ENCODE results near the gene RPS27. TPM values are rescaled to one million over a fixed set of nuclear protein-coding genes. Genes with fewer than 3 reads are reported as not detected.
A peak's percentile ranks its signal among the peaks of the same experiment; 100 is the strongest.
"Not testable (repeated sequence)": the region's sequence is repeated elsewhere in the genome, so short reads cannot be mapped to it uniquely, and the experiment has no call there.

Gene RPS27
- polyA plus RNA-seq, 2 donors, result 5,298 to 9,661 TPM

GRCh38 chr1:153968408-153968807, 22.2 kb upstream of the RPS27 start:
- H3K4me1 ChIP-seq (ENCODE audit: control insufficient read depth in 2 of 2, insufficient read depth in 2 of 2, low read length in 1 of 2), result peaks cover 0 to 4% of the 10 kb centered on the region in 2 donors
- peaks cover 0 to 3% of the 10 kb centered on the region in 2 donors for H3K36me3 ChIP-seq (ENCODE audit: control insufficient read depth in 2 of 2, insufficient read depth in 2 of 2, low read length in 1 of 2)
- no peaks in the 10 kb centered on the region for H3K27me3 ChIP-seq (ENCODE audit: control insufficient read depth in 1 of 2, insufficient read depth in 2 of 2, low read length in 2 of 2)
- H3K9me3 ChIP-seq (ENCODE audit: control insufficient read depth in 2 of 2, insufficient read depth in 1 of 2, low read depth in 1 of 2, low read length in 1 of 2), result no peaks in the 10 kb centered on the region
- H3K27ac ChIP-seq (ENCODE audit: low read depth in 2 of 2, low read length in 1 of 2), result peak overlapping the region; percentile 95 to 96
- H3K4me3 ChIP-seq (ENCODE audit: low read depth in 1 of 2, low read length in 2 of 2), result peak overlapping the region; percentile 66 to 78
- WGBS, 2 donors, result 17 to 20% methylated on average over 13 of the region's 13 CpGs

DNA sequence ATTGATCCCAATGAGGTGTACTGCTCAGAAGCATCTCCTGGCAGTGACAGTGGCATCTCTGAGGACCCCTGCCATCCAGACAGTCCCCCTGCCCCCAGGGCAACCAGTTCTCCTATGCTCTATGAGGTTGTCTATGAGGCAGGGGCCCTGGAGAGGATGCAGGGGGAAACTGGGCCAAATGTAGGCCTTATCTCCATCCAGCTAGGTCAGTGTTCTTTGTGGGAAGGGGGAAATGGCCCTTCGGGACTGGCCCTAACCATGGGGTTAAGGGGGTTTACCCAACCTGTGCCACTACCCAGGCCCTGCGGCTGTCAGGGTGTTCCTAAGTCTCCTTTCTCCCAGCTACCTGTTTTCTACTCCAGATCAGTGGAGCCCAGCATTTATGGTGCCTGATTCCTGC, 21.6 kb upstream of the RPS27 start:
- no peaks in the 10 kb centered on the region for H3K9me3 ChIP-seq (ENCODE audit: control insufficient read depth in 2 of 2, insufficient read depth in 1 of 2, low read depth in 1 of 2, low read length in 1 of 2)
- H3K4me1 ChIP-seq (ENCODE audit: control insufficient read depth in 2 of 2, insufficient read depth in 2 of 2, low read length in 1 of 2), result peaks cover 0 to 4% of the 10 kb centered on the region in 2 donors
- H3K4me3 ChIP-seq (ENCODE audit: low read depth in 1 of 2, low read length in 2 of 2), result no peak overlapping the region
- WGBS, 2 donors, result 88 to 91% methylated on average over 2 of the region's 2 CpGs
- H3K36me3 ChIP-seq (ENCODE audit: control insufficient read depth in 2 of 2, insufficient read depth in 2 of 2, low read length in 1 of 2), result peaks cover 5 to 9% of the 10 kb centered on the region in 2 donors
- H3K27me3 ChIP-seq (ENCODE audit: control insufficient read depth in 1 of 2, insufficient read depth in 2 of 2, low read length in 2 of 2), result no peaks in the 10 kb centered on the region
- no peak overlapping the region for H3K27ac ChIP-seq (ENCODE audit: low read depth in 2 of 2, low read length in 1 of 2)

DNA sequence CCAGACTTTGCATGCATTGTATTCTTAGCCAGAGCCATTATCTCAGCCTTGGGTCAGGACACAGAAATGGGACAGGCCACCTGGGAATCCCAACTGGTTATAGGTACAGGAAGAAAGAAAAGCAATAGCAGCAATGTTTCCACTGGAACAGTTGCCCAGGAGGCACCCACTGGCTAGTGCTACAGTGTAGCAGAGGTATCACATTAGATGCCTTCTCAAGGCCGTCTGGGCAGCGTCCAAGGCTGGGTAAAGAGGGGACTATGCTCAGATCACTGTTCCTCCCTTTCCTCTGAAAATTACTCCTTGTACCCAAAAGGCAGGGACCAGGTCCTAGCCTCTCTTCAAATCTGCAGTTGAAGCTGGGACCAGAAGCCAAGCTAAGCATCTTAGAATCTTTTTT, 20.2 kb upstream of the RPS27 start:
- Histone ChIP-seq H3K27ac (ENCODE audit: low read depth in 2 of 2, low read length in 1 of 2) (no peak overlapping the region), H3K9me3 (ENCODE audit: control insufficient read depth in 2 of 2, insufficient read depth in 1 of 2, low read depth in 1 of 2, low read length in 1 of 2) (no peaks in the 10 kb centered on the region), H3K4me3 (ENCODE audit: low read depth in 1 of 2, low read length in 2 of 2) (no peak overlapping the region), H3K4me1 (ENCODE audit: control insufficient read depth in 2 of 2, insufficient read depth in 2 of 2, low read length in 1 of 2) (peaks cover 0 to 4% of the 10 kb centered on the region in 2 donors), H3K36me3 (ENCODE audit: control insufficient read depth in 2 of 2, insufficient read depth in 2 of 2, low read length in 1 of 2) (peaks cover 6 to 13% of the 10 kb centered on the region in 2 donors), H3K27me3 (ENCODE audit: control insufficient read depth in 1 of 2, insufficient read depth in 2 of 2, low read length in 2 of 2) (no peaks in the 10 kb centered on the region)
- 62 to 90% methylated on average over 2 of the region's 2 CpGs for WGBS, 2 donors

GRCh38 chr1:153973071-153973470, 17.5 kb upstream of the RPS27 start:
- 92 to 95% methylated on average over 3 of the region's 3 CpGs for WGBS, 2 donors
- Histone ChIP-seq H3K27ac (ENCODE audit: low read depth in 2 of 2, low read length in 1 of 2) (no peak overlapping the region), H3K9me3 (ENCODE audit: control insufficient read depth in 2 of 2, insufficient read depth in 1 of 2, low read depth in 1 of 2, low read length in 1 of 2) (no peaks in the 10 kb centered on the region), H3K36me3 (ENCODE audit: control insufficient read depth in 2 of 2, insufficient read depth in 2 of 2, low read length in 1 of 2) (peaks cover 6 to 15% of the 10 kb centered on the region in 2 donors), H3K4me3 (ENCODE audit: low read depth in 1 of 2, low read length in 2 of 2) (no peak overlapping the region), H3K27me3 (ENCODE audit: control insufficient read depth in 1 of 2, insufficient read depth in 2 of 2, low read length in 2 of 2) (no peaks in the 10 kb centered on the region), H3K4me1 (ENCODE audit: control insufficient read depth in 2 of 2, insufficient read depth in 2 of 2, low read length in 1 of 2) (peaks cover 0 to 4% of the 10 kb centered on the region in 2 donors)

- peaks cover 6 to 15% of the 10 kb centered on the region in 2 donors for H3K36me3 ChIP-seq (ENCODE audit: control insufficient read depth in 2 of 2, insufficient read depth in 2 of 2, low read length in 1 of 2)
- H3K27ac ChIP-seq (ENCODE audit: low read depth in 2 of 2, low read length in 1 of 2), result no peak overlapping the region
- no peak overlapping the region for H3K4me3 ChIP-seq (ENCODE audit: low read depth in 1 of 2, low read length in 2 of 2)
- no peaks in the 10 kb centered on the region for H3K27me3 ChIP-seq (ENCODE audit: control insufficient read depth in 1 of 2, insufficient read depth in 2 of 2, low read length in 2 of 2)
- H3K4me1 ChIP-seq (ENCODE audit: control insufficient read depth in 2 of 2, insufficient read depth in 2 of 2, low read length in 1 of 2), result peaks cover 0 to under 1% of the 10 kb centered on the region in 2 donors
- 79 to 84% methylated on average over 7 of the region's 7 CpGs for WGBS, 2 donors
- H3K9me3 ChIP-seq (ENCODE audit: control insufficient read depth in 2 of 2, insufficient read depth in 1 of 2, low read depth in 1 of 2, low read length in 1 of 2), result no peaks in the 10 kb centered on the region
Measured at GRCh38 chr1:153973525-153973924, 17.0 kb upstream of the RPS27 start.

GRCh38 chr1:153976819-153977249, 13.7 kb upstream of the RPS27 start:
- 0 to 1% methylated on average over 16 of the region's 16 CpGs for WGBS, 2 donors
- Histone ChIP-seq H3K9me3 (ENCODE audit: control insufficient read depth in 2 of 2, insufficient read depth in 1 of 2, low read depth in 1 of 2, low read length in 1 of 2) (no peaks in the 10 kb centered on the region), H3K36me3 (ENCODE audit: control insufficient read depth in 2 of 2, insufficient read depth in 2 of 2, low read length in 1 of 2) (peaks cover 6 to 15% of the 10 kb centered on the region in 2 donors), H3K27ac (ENCODE audit: low read depth in 2 of 2, low read length in 1 of 2) (peak overlapping the region; percentile 79 to 94), H3K4me3 (ENCODE audit: low read depth in 1 of 2, low read length in 2 of 2) (peak overlapping the region; percentile 85 to 97), H3K27me3 (ENCODE audit: control insufficient read depth in 1 of 2, insufficient read depth in 2 of 2, low read length in 2 of 2) (no peaks in the 10 kb centered on the region), H3K4me1 (ENCODE audit: control insufficient read depth in 2 of 2, insufficient read depth in 2 of 2, low read length in 1 of 2) (no peaks in the 10 kb centered on the region)

- Histone ChIP-seq H3K4me3 (ENCODE audit: low read depth in 1 of 2, low read length in 2 of 2) (peak within 1 kb of the TSS; percentile 85 to 97), H3K27me3 (ENCODE audit: control insufficient read depth in 1 of 2, insufficient read depth in 2 of 2, low read length in 2 of 2) (no peaks in the 10 kb centered on the region), H3K27ac (ENCODE audit: low read depth in 2 of 2, low read length in 1 of 2) (peak within 1 kb of the TSS; percentile 79 to 94), H3K36me3 (ENCODE audit: control insufficient read depth in 2 of 2, insufficient read depth in 2 of 2, low read length in 1 of 2) (peaks cover 6 to 18% of the 10 kb centered on the region in 2 donors), H3K4me1 (ENCODE audit: control insufficient read depth in 2 of 2, insufficient read depth in 2 of 2, low read length in 1 of 2) (no peaks in the 10 kb centered on the region), H3K9me3 (ENCODE audit: control insufficient read depth in 2 of 2, insufficient read depth in 1 of 2, low read depth in 1 of 2, low read length in 1 of 2) (no peaks in the 10 kb centered on the region)
- WGBS, 2 donors, result 0 to 1% methylated on average over 67 to 75 of the region's 75 CpGs
Measured at GRCh38 chr1:153977250-153978240, 13.0 kb upstream of the RPS27 start, which contains the start of gene JTB. Gene JTB, minus strand, starts transcription at chr1:153977674. Its CDS starts 422 bp downstream, at chr1:153977252.

DNA sequence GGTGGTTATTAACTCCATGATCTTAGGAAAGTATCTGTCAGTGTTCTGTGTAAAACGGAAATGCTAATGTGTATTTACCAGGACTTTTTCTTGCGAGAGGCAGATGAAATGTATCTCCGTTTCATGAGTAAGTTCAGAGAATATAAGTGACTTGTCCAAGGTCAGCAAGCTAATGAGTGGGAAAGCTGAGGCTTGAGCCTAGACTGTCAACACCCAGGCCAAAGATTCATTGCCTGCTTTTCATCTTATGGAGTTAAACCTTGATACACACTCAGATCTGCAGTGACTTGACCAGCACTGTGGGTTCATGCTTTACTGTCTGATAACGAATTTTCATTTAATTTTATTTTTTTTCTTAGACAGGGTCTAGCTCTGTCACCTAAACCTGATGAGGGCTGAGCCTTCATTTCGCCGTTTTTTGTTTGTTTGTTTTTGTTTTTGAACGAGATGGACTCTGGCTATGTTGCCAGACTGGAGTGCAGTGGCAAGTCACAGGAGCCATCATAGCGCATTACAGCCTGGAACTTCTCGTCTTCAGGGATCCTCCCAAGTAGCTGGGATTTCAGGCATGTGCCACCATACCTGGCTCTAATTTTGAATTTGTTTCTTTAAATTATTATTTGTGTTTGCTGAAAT, 12.2 kb upstream of the RPS27 start:
- Histone ChIP-seq H3K4me1 (ENCODE audit: control insufficient read depth in 2 of 2, insufficient read depth in 2 of 2, low read length in 1 of 2) (no peaks in the 10 kb centered on the region), H3K27me3 (ENCODE audit: control insufficient read depth in 1 of 2, insufficient read depth in 2 of 2, low read length in 2 of 2) (no peaks in the 10 kb centered on the region), H3K9me3 (ENCODE audit: control insufficient read depth in 2 of 2, insufficient read depth in 1 of 2, low read depth in 1 of 2, low read length in 1 of 2) (no peaks in the 10 kb centered on the region), H3K4me3 (ENCODE audit: low read depth in 1 of 2, low read length in 2 of 2) (peak overlapping the region in 1 of 2 donors; percentile 85), H3K36me3 (ENCODE audit: control insufficient read depth in 2 of 2, insufficient read depth in 2 of 2, low read length in 1 of 2) (peaks cover 6 to 17% of the 10 kb centered on the region in 2 donors), H3K27ac (ENCODE audit: low read depth in 2 of 2, low read length in 1 of 2) (peak overlapping the region in 1 of 2 donors; percentile 79)
- WGBS, 2 donors, result 57 to 60% methylated on average over 9 of the region's 9 CpGs

GRCh38 chr1:153979091-153979490, 11.5 kb upstream of the RPS27 start:
- not testable (repeated sequence) for H3K27me3 ChIP-seq (ENCODE audit: control insufficient read depth in 1 of 2, insufficient read depth in 2 of 2, low read length in 2 of 2); H3K9me3 ChIP-seq (ENCODE audit: control insufficient read depth in 2 of 2, insufficient read depth in 1 of 2, low read depth in 1 of 2, low read length in 1 of 2); H3K4me3 ChIP-seq (ENCODE audit: low read depth in 1 of 2, low read length in 2 of 2); H3K4me1 ChIP-seq (ENCODE audit: control insufficient read depth in 2 of 2, insufficient read depth in 2 of 2, low read length in 1 of 2); H3K27ac ChIP-seq (ENCODE audit: low read depth in 2 of 2, low read length in 1 of 2)
- 91% methylated on average over 12 of the region's 12 CpGs for WGBS, 2 donors
- H3K36me3 ChIP-seq (ENCODE audit: control insufficient read depth in 2 of 2, insufficient read depth in 2 of 2, low read length in 1 of 2), result peaks cover 0 to 10% of the 10 kb centered on the region in 2 donors
